A673 (cell line): ENCODE measurements around the gene HCAR2. TPM values are rescaled to one million over a fixed set of nuclear protein-coding genes. Genes with fewer than 3 reads are reported as not detected.

Source experiments
- BruUV-seq: library from RNA; stranded (reverse); fragments of 400-500 nt; replicated peaks from 2 replicates; lab custom pipeline; 2021; lab: Mats Ljungman, UMichigan
- CTCF ChIA-PET: fragments of 300-600 bp; sonication (Branson Sonifier 250); formaldehyde crosslinking; loops from one replicate; lab custom pipeline; 2022; ENCODE audit warnings: antibody characterized with exemption; lab: Charles Lee
- POLR2A ChIA-PET: fragments of 300-600 bp; sonication (Branson Sonifier 250); formaldehyde crosslinking; loops from one replicate; lab custom pipeline; 2022; ENCODE audit warnings: antibody characterized with exemption; ENCODE audit not compliant: low non-redundant PET; lab: Charles Lee
- DNase-seq: peaks from one replicate; pipeline ENCODE4 v3.0.0-alpha.2; 2015; ENCODE audit warnings: low spot score
- H3K27ac ChIP-seq: fragments of 200-600 bp; sonication (generic); 2 replicates; pipeline ENCODE4 v1.5.1; 2016; ENCODE audit warnings: mixed run types, low read depth, mild to moderate bottlenecking, mixed read lengths, antibody characterized with exemption, low read length; ENCODE audit not compliant: poor library complexity, severe bottlenecking
- H3K27me3 ChIP-seq: fragments of 200-600 bp; sonication (generic); replicated peaks from 2 replicates; pipeline ENCODE4 v1.6.1; 2017; ENCODE audit warnings: mixed run types, low read depth, mild to moderate bottlenecking, mixed read lengths, antibody characterized with exemption, low read length; ENCODE audit not compliant: insufficient read depth, poor library complexity
- H3K36me3 ChIP-seq: fragments of 200-600 bp; sonication (generic); 2 replicates; pipeline ENCODE4 v1.6.1; 2016; ENCODE audit warnings: mixed run types, mild to moderate bottlenecking, mixed read lengths, antibody characterized with exemption, low read length; ENCODE audit not compliant: insufficient read depth, poor library complexity, severe bottlenecking
- H3K4me1 ChIP-seq: fragments of 200-600 bp; sonication (generic); 2 replicates; pipeline ENCODE4 v1.6.1; 2017; ENCODE audit warnings: mixed run types, mild to moderate bottlenecking, mixed read lengths, antibody characterized with exemption, low read length; ENCODE audit not compliant: insufficient read depth, poor library complexity, severe bottlenecking
- H3K4me3 ChIP-seq: fragments of 200-600 bp; sonication (generic); 2 replicates; pipeline ENCODE4 v1.5.1; 2016; ENCODE audit warnings: low read depth, mixed run types, mild to moderate bottlenecking, mixed read lengths, low read length; ENCODE audit not compliant: poor library complexity, severe bottlenecking
- H3K9me3 ChIP-seq: fragments of 200-600 bp; sonication (generic); 2 replicates; pipeline ENCODE4 v1.6.1; 2016; ENCODE audit warnings: mixed run types, low read depth, mild to moderate bottlenecking, mixed read lengths, antibody characterized with exemption, low read length; ENCODE audit not compliant: poor library complexity, severe bottlenecking
- EZH2 ChIP-seq: fragments of 200-600 bp; sonication (generic); IDR thresholded peaks from 2 replicates; pipeline ENCODE4 v1.6.1; 2017; ENCODE audit warnings: borderline replicate concordance, low read depth, mild to moderate bottlenecking, mixed read lengths, antibody characterized with exemption, low read length; ENCODE audit not compliant: poor library complexity, severe bottlenecking
- intact Hi-C: fragments of 100-400 bp; cut with micrococcal nuclease; formaldehyde crosslinking; loops from one replicate; pipeline ENCODE4 v1.10.0; 2022; ENCODE audit not compliant: unreplicated experiment
- total RNA-seq: library from RNA; stranded (reverse); gene quantifications from 2 replicates; pipeline ENCODE4 v1.2.3, GENCODE V29; 2021
- TF ChIP-seq, protein P1 (sequence below): fragments of 300-800, 200-600 bp; sonication (generic); conservative IDR thresholded peaks from 2 replicates; pipeline ENCODE4 v1.5.1; 2017; ENCODE audit warnings: low read depth, mild to moderate bottlenecking, antibody characterized with exemption, low read length, moderate library complexity, mixed read lengths

The HCAR2 gene
- total RNA-seq, 1 experiment from 2014 or later, result 0.34 TPM

- no peak for DNase-seq
- no TSS peak for BruUV-seq
- Histone ChIP-seq H3K4me3 (no peak overlapping the region), H3K9me3 (no peaks in the 10 kb centered on the region), H3K27me3 (no peaks in the 10 kb centered on the region), H3K36me3 (no peaks in the 10 kb centered on the region), H3K4me1 (peaks cover 12% of the 10 kb centered on the region), H3K27ac (no peak overlapping the region)
- POLR2A ChIA-PET, result interaction anchor here (0.6 kb wide), 1 partner anchor 107 kb away, joined by 8 read pairs; no protein-coding TSS in a partner anchor
- TF ChIP-seq, protein P1, sequence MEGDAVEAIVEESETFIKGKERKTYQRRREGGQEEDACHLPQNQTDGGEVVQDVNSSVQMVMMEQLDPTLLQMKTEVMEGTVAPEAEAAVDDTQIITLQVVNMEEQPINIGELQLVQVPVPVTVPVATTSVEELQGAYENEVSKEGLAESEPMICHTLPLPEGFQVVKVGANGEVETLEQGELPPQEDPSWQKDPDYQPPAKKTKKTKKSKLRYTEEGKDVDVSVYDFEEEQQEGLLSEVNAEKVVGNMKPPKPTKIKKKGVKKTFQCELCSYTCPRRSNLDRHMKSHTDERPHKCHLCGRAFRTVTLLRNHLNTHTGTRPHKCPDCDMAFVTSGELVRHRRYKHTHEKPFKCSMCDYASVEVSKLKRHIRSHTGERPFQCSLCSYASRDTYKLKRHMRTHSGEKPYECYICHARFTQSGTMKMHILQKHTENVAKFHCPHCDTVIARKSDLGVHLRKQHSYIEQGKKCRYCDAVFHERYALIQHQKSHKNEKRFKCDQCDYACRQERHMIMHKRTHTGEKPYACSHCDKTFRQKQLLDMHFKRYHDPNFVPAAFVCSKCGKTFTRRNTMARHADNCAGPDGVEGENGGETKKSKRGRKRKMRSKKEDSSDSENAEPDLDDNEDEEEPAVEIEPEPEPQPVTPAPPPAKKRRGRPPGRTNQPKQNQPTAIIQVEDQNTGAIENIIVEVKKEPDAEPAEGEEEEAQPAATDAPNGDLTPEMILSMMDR, result no peak
- TF ChIP-seq EZH2, result no peak
- CTCF ChIA-PET, result no interaction called here
- intact Hi-C loops, result no loop called here
Observed at GRCh38 chr12:122726080-122726558, 23.0 kb upstream of the HCAR2 start.

DNA sequence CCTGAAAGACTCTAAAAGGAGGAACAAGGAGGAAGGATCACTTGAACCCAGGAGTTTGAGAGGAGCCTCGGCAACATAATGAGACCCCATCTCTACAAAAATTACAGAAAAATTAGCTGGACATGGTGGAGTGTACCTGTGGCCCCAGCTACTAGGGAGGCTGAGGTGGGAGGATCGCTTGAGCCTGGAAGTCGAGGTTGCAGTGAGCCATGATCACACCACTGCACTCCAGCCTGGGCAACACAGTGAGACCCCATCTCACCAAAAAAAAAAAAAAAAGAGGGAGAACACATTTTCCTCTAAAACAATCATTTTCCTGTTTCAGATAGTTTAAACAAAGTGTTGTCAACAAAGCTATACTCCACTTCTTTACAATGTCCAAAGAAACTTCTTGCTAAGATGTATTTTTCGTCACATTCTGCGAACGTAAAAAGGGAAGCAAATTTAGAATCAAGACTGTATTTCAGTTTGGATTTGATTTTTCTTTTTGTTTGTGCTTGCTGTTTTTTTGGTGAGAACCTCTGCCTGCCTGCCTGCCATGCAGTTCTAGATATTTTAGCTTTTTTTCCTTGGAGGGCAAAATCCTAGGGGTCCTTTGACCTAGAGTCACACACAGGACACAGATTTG, 22.4 kb upstream of the HCAR2 start:
- Histone ChIP-seq H3K4me3 (no peak overlapping the region), H3K4me1 (peaks cover 6% of the 10 kb centered on the region), H3K27ac (no peak overlapping the region), H3K36me3 (no peaks in the 10 kb centered on the region), H3K27me3 (no peaks in the 10 kb centered on the region), H3K9me3 (no peaks in the 10 kb centered on the region)
- BruUV-seq, result no TSS peak
- TF ChIP-seq EZH2, result no peak
- TF ChIP-seq, protein P1, result no peak
- ChIA-PET CTCF (no interaction called here), POLR2A (interaction anchor here (0.6 kb wide), 1 partner anchor 108 kb away, joined by 8 read pairs; no protein-coding TSS in a partner anchor)
- DNase-seq, result no peak
- intact Hi-C loops, result no loop called here

GRCh38 chr12:122724641-122725243, 21.6 kb upstream of the HCAR2 start:
- POLR2A ChIA-PET, result no interaction called here
- intact Hi-C loops, result no loop called here

More at GRCh38 chr12:122724641-122725243, 21.6 kb upstream of the HCAR2 start:
- H3K27me3 ChIP-seq, result no peaks in the 10 kb centered on the region
- H3K4me1 ChIP-seq, result no peaks in the 10 kb centered on the region
- TF ChIP-seq, protein P1, result no peak
- TF ChIP-seq EZH2, result no peak
- no peaks in the 10 kb centered on the region for H3K36me3 ChIP-seq
- no peak for DNase-seq
- H3K9me3 ChIP-seq, result no peaks in the 10 kb centered on the region
- no peak overlapping the region for H3K4me3 ChIP-seq
- CTCF ChIA-PET, result no interaction called here
- no TSS peak for BruUV-seq
- H3K27ac ChIP-seq, result no peak overlapping the region
